HG03571 (cell line): ENCODE data around the gene FMR1NB.

ENCODE experiments used
- ATAC-seq: cut with Tn5 transposase; IDR thresholded peaks from one replicate; pipeline ENCODE4 v1.9.1; 2021; ENCODE audit not compliant: unreplicated experiment

Gene FMR1NB

GRCh38 chrX:147981038-147981752 lies at the start of gene FMR1NB:
TSS of gene FMR1NB (plus strand) at chrX:147981337. CDS start at chrX:147981403, 66 bp downstream.
- no peak for ATAC-seq

GRCh38 chrX:147933815-147934214 lies 47.3 kb upstream of the FMR1NB start:
- no peak for ATAC-seq

GRCh38 chrX:147935156-147935758 lies 45.9 kb upstream of the FMR1NB start:
- ATAC-seq, result no peak

- ATAC-seq, result no peak
Measured at GRCh38 chrX:147945286-147945685, 35.9 kb upstream of the FMR1NB start.

GRCh38 chrX:147948531-147948930 lies 32.6 kb upstream of the FMR1NB start:
- no peak for ATAC-seq

GRCh38 chrX:147950352-147950751 lies 30.8 kb upstream of the FMR1NB start:
- ATAC-seq, result no peak

GRCh38 chrX:147953976-147954375 lies 27.2 kb upstream of the FMR1NB start:
- no peak for ATAC-seq

GRCh38 chrX:147957291-147957690 lies 23.8 kb upstream of the FMR1NB start:
- ATAC-seq, result no peak

GRCh38 chrX:147958291-147958690 lies 22.8 kb upstream of the FMR1NB start:
- ATAC-seq, result no peak

GRCh38 chrX:147960722-147961121 lies 20.4 kb upstream of the FMR1NB start:
- ATAC-seq, result no peak

GRCh38 chrX:147962476-147962875 lies 18.7 kb upstream of the FMR1NB start:
- ATAC-seq, result no peak

GRCh38 chrX:147978931-147979330 lies 2.2 kb upstream of the FMR1NB start:
- no peak for ATAC-seq

- ATAC-seq, result no peak
Measured at GRCh38 chrX:148020329-148020728, 39.2 kb downstream of the FMR1NB start.

- peak; percentile 92 for ATAC-seq
Measured at GRCh38 chrX:148024425-148025148, 43.5 kb downstream of the FMR1NB start.

- no peak for ATAC-seq
Measured at GRCh38 chrX:148035380-148035779, 54.2 kb downstream of the FMR1NB start.

GRCh38 chrX:148037020-148037419 lies 55.9 kb downstream of the FMR1NB start:
- ATAC-seq, result no peak

- no peak for ATAC-seq
Measured at GRCh38 chrX:148043271-148043855, 62.2 kb downstream of the FMR1NB start.

GRCh38 chrX:148047200-148047599 lies 66.1 kb downstream of the FMR1NB start:
- no peak for ATAC-seq

GRCh38 chrX:148049441-148049840 lies 68.3 kb downstream of the FMR1NB start:
- no peak for ATAC-seq

- ATAC-seq, result no peak
Measured at GRCh38 chrX:148051973-148052372, 70.8 kb downstream of the FMR1NB start.

GRCh38 chrX:148067285-148067684 lies 86.1 kb downstream of the FMR1NB start:
- no peak for ATAC-seq
